ENCODE data around the gene DPY19L3. TPM values are rescaled to one million over a fixed set of nuclear protein-coding genes. Genes with fewer than 3 reads are reported as not detected.

Gene DPY19L3, protein sequence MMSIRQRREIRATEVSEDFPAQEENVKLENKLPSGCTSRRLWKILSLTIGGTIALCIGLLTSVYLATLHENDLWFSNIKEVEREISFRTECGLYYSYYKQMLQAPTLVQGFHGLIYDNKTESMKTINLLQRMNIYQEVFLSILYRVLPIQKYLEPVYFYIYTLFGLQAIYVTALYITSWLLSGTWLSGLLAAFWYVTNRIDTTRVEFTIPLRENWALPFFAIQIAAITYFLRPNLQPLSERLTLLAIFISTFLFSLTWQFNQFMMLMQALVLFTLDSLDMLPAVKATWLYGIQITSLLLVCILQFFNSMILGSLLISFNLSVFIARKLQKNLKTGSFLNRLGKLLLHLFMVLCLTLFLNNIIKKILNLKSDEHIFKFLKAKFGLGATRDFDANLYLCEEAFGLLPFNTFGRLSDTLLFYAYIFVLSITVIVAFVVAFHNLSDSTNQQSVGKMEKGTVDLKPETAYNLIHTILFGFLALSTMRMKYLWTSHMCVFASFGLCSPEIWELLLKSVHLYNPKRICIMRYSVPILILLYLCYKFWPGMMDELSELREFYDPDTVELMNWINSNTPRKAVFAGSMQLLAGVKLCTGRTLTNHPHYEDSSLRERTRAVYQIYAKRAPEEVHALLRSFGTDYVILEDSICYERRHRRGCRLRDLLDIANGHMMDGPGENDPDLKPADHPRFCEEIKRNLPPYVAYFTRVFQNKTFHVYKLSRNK
- 10 to 100 TPM in 1 of 3 donors, 1 to 10 TPM in 2; 1.3 to 11.6 (median 5.6) TPM for polyA plus RNA-seq

DNA sequence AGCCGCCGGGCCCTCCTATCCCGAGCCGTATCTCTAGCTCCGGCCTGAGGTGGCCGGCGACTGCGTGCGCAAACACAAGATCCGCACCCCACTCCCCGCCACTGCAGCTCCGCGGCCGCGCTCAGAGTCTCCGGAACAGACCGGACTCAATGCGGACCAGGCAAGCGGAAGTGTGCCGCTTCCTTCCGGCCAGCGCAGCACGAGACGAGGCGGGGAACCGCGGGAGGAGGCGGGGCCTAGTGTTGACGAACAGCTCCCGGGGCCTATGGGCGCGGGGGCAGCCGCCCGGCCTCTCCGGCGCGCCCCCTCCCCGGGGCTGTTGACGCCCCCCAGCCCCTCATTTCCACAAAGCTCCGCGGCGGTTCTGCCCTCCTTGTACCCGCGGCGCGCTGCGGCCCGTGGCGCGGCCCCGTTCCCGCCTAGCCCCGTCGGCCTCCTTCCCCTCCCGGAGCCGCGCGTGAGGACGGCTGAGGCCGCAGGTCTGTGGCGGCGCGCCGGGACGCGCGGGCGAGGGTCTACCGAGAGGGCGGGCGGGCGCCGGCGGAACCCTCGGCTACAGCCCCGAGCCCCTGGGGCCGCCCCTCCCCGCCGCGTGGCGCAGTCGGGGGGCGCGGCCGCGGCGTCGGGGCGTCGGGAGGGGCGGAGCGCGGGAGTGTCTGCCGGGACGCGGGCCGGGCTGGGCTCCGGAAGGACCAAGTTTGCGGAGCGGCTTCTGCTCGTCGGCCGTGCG is at the start of gene DPY19L3:
Gene DPY19L3, plus strand, starts transcription at position 340 of the 730 bp plus-strand sequence. CDS start 2,484 bp downstream, outside the sequence.
- peak within 1 kb of the TSS; percentile 87 to 91 (median 90) for H3K4me3 Mint-ChIP-seq
- H3K4me1 Mint-ChIP-seq, result peaks cover 17 to 29% of the 10 kb centered on the region in 2 donors
- peak within 1 kb of the TSS; percentile 80 to 93 (median 90) for H3K27ac Mint-ChIP-seq
- H3K36me3 Mint-ChIP-seq, result peaks cover 0 to 13% (median 5%) of the 10 kb centered on the region in 3 donors
- DNase-seq, result peak; percentile 90 to 92 (median 92)
- H3K9me3 Mint-ChIP-seq, result no peaks in the 10 kb centered on the region
- peaks cover 0 to 5% (median 4%) of the 10 kb centered on the region in 3 donors for H3K27me3 Mint-ChIP-seq (ENCODE audit: low read depth in 3 of 3)

DNA sequence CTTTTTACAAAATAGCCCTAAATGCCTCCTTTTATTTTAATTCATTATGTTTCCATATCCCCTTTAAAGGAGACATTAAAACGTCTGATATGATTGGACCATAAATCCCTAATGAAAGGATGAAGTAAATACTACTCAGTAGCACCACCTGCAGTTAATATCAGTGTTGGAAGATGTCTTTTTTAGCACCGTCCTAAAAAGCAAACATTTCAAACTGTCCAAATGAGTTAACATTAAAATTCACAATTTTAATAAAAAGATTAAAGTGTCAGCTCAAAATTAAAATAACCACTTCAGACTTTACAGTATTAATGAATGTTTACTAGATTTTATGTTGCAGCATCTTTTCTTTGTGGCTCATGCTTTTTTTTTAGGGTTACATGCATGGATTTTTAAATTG is 47.9 kb upstream of the DPY19L3 start:
- H3K27me3 Mint-ChIP-seq (ENCODE audit: low read depth in 3 of 3), result no peaks in the 10 kb centered on the region
- peaks cover 11 to 53% (median 23%) of the 10 kb centered on the region in 3 donors for H3K36me3 Mint-ChIP-seq
- H3K27ac Mint-ChIP-seq, result no peak overlapping the region
- H3K4me1 Mint-ChIP-seq, result peaks cover 19 to 72% of the 10 kb centered on the region in 2 donors
- H3K4me3 Mint-ChIP-seq, result no peak overlapping the region
- DNase-seq, result no peak
- H3K9me3 Mint-ChIP-seq, result no peaks in the 10 kb centered on the region

DNA sequence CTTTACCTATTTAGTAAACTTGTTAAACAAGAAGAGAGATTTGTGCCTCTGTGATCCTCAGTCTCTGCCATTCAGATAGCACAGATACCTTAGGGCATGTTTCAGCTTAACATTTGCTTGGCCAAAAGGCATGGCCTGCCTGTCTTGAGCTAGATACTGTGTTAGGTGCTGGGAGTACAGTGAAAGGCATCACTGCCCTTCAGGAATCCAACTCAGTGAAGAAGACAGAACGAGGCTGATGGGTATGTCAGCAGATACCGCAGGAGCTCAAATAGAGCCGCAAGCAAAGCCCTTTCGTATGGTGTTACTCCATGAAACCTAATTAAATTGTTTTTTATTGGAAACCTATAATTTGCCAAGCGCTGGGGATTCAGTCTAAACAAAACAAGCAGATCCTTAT is 47.2 kb upstream of the DPY19L3 start:
- Mint-ChIP-seq H3K9me3 (no peaks in the 10 kb centered on the region), H3K27me3 (ENCODE audit: low read depth in 3 of 3) (no peaks in the 10 kb centered on the region), H3K36me3 (peaks cover 7 to 50% (median 21%) of the 10 kb centered on the region in 3 donors), H3K4me1 (peaks cover 23 to 73% of the 10 kb centered on the region in 2 donors), H3K4me3 (no peak overlapping the region), H3K27ac (no peak overlapping the region)
- DNase-seq, result no peak

DNA sequence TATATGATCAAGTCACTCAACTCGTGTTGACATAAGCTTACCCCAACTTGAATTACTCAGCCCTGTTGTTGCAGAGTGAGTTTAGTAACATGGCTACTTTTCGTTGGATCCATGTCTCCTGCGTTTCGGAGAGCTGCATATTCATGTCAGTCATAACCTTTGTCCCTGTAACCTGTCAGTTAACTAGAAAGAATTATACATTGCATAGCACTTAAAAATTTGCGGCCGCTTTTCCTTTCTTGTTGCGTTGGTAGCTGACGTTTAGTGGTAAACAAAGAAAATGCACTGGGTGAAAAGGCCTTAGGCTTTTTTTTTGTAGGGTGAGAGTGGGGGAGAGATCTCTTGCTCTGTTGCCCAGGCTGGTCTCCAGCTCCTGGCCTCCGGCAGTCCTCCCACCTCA is 46.0 kb upstream of the DPY19L3 start:
- no peak overlapping the region for H3K4me3 Mint-ChIP-seq
- DNase-seq, result no peak
- H3K4me1 Mint-ChIP-seq, result peaks cover 30 to 77% of the 10 kb centered on the region in 2 donors
- H3K9me3 Mint-ChIP-seq, result no peaks in the 10 kb centered on the region
- H3K27me3 Mint-ChIP-seq (ENCODE audit: low read depth in 3 of 3), result no peaks in the 10 kb centered on the region
- no peak overlapping the region for H3K27ac Mint-ChIP-seq
- H3K36me3 Mint-ChIP-seq, result peaks cover 0 to 47% (median 12%) of the 10 kb centered on the region in 3 donors

DNA sequence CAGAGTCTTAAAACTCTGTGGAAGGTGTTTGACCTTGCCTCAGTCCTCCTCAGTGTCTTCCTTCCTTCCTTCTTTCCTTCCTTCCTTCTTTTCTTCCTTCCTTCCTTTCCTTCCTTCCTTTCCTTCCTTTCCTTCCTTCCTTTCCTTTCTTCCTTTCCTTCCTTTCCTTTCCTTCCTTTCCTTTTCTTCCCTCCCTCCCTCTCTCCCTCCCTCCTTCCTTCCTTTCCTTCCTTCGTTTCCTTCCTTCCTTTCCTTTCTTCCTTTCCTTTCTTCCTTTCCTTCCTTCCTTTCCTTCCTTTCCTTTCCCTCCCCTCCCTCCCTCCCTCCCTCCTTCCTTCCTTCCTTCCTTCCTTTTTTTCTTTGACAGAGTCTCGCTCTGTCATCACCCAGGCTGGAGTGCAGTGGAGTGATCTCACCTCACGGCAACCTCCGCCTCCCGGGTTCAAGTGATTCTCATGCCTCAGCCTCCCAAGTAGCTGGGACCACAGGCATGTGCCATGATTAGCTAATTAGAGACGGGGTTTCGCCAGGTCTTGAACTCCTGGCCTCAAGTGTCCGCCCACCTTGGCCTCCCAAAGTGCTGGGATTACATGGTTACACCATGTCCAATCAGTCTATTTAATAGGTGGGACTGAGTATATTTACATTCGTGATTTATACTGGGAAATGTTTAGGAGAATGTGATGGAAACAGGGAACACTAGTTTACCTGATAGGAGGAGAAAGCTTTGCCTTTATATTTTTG is 43.8 kb upstream of the DPY19L3 start:
- Mint-ChIP-seq H3K27me3 (ENCODE audit: low read depth in 3 of 3) (no peaks in the 10 kb centered on the region), H3K4me1 (peaks cover 34 to 77% of the 10 kb centered on the region in 2 donors), H3K9me3 (no peaks in the 10 kb centered on the region), H3K27ac (peak overlapping the region in 1 of 6 donors; percentile 8), H3K4me3 (no peak overlapping the region), H3K36me3 (peaks cover 0 to 52% (median 12%) of the 10 kb centered on the region in 3 donors)
- DNase-seq, result no peak

DNA sequence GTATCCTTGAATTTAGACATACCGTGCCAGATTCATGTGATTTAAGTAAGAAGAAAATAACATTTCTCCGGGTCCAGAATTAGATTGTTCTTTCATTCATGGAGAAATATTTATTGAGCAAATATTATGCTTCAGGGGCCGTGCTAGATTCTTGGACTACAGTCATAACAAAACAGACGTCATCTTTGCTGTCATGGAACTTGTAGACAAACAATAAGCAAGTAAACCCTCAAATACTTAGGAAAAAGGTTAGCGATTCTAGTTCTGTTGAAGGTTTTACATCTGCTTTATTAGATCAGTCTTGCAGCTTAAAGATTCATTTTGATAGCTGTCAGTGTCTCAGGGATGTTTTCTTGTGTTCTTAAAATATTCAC is 43.3 kb upstream of the DPY19L3 start:
- peaks cover 0 to 47% (median 12%) of the 10 kb centered on the region in 3 donors for H3K36me3 Mint-ChIP-seq
- no peaks in the 10 kb centered on the region for H3K27me3 Mint-ChIP-seq (ENCODE audit: low read depth in 3 of 3)
- DNase-seq, result no peak
- no peaks in the 10 kb centered on the region for H3K9me3 Mint-ChIP-seq
- no peak overlapping the region for H3K27ac Mint-ChIP-seq
- no peak overlapping the region for H3K4me3 Mint-ChIP-seq
- H3K4me1 Mint-ChIP-seq, result peaks cover 40 to 79% of the 10 kb centered on the region in 2 donors

DNA sequence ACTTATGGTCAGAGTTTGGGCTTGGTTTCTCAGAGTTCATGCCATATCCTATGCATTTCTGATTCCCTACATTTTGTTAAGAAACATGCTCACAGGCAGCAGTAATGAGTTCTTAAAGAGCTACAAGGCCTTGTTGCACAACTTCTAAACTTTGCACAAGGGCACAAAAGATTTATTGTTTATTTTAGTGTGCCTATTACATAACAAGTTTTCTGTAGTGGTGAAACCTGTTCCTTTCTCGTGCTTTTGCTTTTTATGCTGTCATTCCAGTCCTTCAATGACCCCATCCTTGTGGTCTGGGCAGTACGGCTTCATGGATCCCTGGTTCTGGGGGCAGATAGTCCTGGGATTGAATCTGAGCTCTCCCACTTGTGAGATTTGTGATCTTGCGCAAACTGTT is 42.4 kb upstream of the DPY19L3 start:
- H3K27ac Mint-ChIP-seq, result no peak overlapping the region
- no peaks in the 10 kb centered on the region for H3K27me3 Mint-ChIP-seq (ENCODE audit: low read depth in 3 of 3)
- H3K4me1 Mint-ChIP-seq, result peaks cover 48 to 84% of the 10 kb centered on the region in 2 donors
- H3K36me3 Mint-ChIP-seq, result peaks cover 0 to 44% (median 8%) of the 10 kb centered on the region in 3 donors
- no peak for DNase-seq
- H3K4me3 Mint-ChIP-seq, result no peak overlapping the region
- H3K9me3 Mint-ChIP-seq, result no peaks in the 10 kb centered on the region

DNA sequence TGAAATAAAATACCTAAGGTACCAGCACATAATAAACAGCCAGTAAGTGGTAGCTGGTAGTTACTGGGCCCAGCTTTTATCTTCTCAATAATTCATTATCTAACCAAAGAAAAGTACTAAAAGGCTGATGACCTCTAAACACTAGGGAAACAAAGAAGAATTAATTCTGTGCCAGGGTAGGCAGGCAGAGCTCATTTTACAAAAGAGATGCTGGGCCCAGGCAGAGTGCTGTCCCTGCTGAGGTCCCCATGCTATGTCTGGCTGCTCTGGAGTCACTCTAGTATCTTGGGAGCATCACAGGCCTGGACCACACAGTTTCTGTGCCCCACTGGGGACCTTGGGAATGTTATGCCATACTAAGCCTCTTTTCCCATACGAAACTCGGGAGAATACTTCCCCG is 41.9 kb upstream of the DPY19L3 start:
- Mint-ChIP-seq H3K4me3 (no peak overlapping the region), H3K27me3 (ENCODE audit: low read depth in 3 of 3) (no peaks in the 10 kb centered on the region), H3K9me3 (no peaks in the 10 kb centered on the region), H3K4me1 (peaks cover 51 to 84% of the 10 kb centered on the region in 2 donors), H3K36me3 (peaks cover 0 to 39% (median 8%) of the 10 kb centered on the region in 3 donors), H3K27ac (no peak overlapping the region)
- no peak for DNase-seq

DNA sequence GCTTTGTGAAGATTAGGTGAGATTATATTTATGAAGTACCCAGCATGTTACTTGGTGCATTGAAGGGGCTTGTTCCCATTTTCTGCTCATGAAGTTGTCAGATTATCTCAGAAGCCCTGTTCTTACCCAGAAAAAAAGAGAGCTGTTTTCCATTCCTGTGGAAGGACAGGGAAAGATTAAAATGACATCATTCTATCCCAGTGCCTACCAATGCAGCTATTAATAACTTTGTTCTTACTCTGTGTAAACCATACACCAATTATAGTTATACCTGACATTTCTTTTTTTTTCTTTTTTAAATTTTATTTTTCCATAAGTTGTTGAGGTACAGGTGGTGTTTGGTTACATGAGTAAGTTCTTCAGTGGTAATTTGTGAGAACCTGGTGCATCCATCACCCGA is 41.5 kb upstream of the DPY19L3 start:
- Mint-ChIP-seq H3K27ac (peak overlapping the region in 1 of 6 donors; percentile 5), H3K9me3 (no peaks in the 10 kb centered on the region), H3K4me3 (no peak overlapping the region), H3K27me3 (ENCODE audit: low read depth in 3 of 3) (no peaks in the 10 kb centered on the region), H3K36me3 (peaks cover 0 to 35% (median 8%) of the 10 kb centered on the region in 3 donors), H3K4me1 (peaks cover 51 to 84% of the 10 kb centered on the region in 2 donors)
- no peak for DNase-seq

DNA sequence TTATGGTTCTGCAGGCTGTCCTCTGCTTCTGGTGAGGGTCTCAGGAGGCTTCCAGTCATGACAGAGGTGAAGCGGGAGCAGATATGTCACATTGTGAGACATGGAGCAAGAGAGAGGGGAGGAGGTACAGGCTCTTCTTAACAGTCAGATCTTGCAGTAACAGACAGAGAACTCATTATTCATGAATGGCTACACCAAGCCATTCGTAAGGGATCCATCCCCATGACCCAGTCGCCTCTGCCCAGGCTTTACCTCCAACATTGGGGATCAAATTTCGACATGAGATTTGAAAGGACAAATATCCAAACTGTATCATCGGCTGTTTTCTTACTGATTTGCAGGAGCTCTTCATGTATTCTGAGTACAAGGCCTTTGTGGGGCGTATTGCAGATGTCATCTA is 38.5 kb upstream of the DPY19L3 start:
- H3K4me3 Mint-ChIP-seq, result no peak overlapping the region
- H3K9me3 Mint-ChIP-seq, result no peaks in the 10 kb centered on the region
- no peaks in the 10 kb centered on the region for H3K27me3 Mint-ChIP-seq (ENCODE audit: low read depth in 3 of 3)
- no peak for DNase-seq
- peak overlapping the region in 1 of 6 donors; percentile 10 for H3K27ac Mint-ChIP-seq
- H3K4me1 Mint-ChIP-seq, result peaks cover 57 to 89% of the 10 kb centered on the region in 2 donors
- peaks cover 3 to 36% (median 11%) of the 10 kb centered on the region in 3 donors for H3K36me3 Mint-ChIP-seq

DNA sequence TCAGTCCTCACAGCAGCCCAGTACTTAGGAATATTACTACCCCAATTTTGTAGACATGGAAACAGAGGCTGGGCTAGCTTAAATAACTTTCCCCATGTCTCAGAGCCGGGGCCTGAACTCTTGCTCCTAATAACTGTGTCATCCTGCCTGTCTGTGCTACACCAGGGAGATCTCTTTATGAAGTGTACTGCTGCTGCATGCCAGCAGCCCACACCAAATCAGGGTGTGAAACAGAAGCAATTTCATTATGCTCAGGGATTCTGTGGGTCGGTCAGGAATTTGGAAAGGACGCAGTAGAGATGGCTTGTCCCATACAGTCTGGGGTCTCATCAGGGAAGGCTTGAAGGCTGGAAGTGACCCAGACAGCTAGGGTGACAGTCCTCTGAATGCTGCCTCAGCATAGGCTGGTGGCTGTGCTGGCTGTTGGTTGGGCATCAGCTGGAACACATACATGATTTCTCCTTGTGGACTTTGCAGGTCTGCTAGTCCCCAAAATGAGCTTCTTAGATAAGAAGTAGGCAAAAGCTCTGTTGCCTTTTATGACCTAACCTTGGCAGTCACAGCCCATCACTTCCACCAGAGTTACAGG is 37.5 kb upstream of the DPY19L3 start:
- H3K36me3 Mint-ChIP-seq, result peaks cover 11 to 40% (median 13%) of the 10 kb centered on the region in 3 donors
- no peaks in the 10 kb centered on the region for H3K9me3 Mint-ChIP-seq
- peak overlapping the region in 3 of 6 donors; percentile 18 to 74 (median 22) for H3K27ac Mint-ChIP-seq
- no peaks in the 10 kb centered on the region for H3K27me3 Mint-ChIP-seq (ENCODE audit: low read depth in 3 of 3)
- peaks cover 55 to 82% of the 10 kb centered on the region in 2 donors for H3K4me1 Mint-ChIP-seq
- H3K4me3 Mint-ChIP-seq, result no peak overlapping the region
- no peak for DNase-seq

DNA sequence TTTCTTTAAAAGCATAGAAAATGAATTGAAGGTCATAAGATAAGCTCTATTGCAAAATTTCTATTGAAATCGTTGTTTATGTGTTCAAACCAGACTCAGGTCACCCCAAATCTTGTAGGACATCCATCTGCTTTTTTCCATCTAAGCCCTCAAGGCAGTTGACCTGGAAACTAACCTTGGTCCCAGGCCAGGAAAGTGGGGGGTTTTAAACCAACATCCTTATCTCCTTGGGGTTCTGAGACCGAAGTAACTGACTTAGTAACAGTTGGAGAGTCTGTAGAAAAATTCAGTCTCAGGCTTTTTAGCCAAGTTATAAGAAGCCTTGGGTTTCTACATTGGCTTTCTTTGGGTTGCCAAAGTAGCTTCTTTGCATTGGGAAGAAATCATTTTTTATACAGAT is 36.8 kb upstream of the DPY19L3 start:
- Mint-ChIP-seq H3K27me3 (ENCODE audit: low read depth in 3 of 3) (no peaks in the 10 kb centered on the region), H3K4me1 (peaks cover 51 to 80% of the 10 kb centered on the region in 2 donors), H3K4me3 (no peak overlapping the region), H3K36me3 (peaks cover 16 to 43% (median 16%) of the 10 kb centered on the region in 3 donors), H3K9me3 (no peaks in the 10 kb centered on the region), H3K27ac (peak overlapping the region in 1 of 6 donors; percentile 74)
- no peak for DNase-seq

Measured in immature natural killer cell (primary cell).